HG03039 (cell line): ENCODE data around the gene TMEM267.
"Not testable (repeated sequence)": the region's sequence is repeated elsewhere in the genome, so short reads cannot be mapped to it uniquely, and the experiment has no call there.

Source experiments
- ATAC-seq: cut with Tn5 transposase; IDR thresholded peaks from one replicate; pipeline ENCODE4 v1.9.1; 2021; ENCODE audit warnings: mild to moderate bottlenecking, moderate library complexity; ENCODE audit not compliant: unreplicated experiment

TMEM267 gene

GRCh38 chr5:43461066-43461465, 22.6 kb downstream of the TMEM267 start:
- no peak for ATAC-seq

- ATAC-seq = no peak
Observed at GRCh38 chr5:43456556-43456955, 27.1 kb downstream of the TMEM267 start.

GRCh38 chr5:43441575-43441974, 42.1 kb downstream of the TMEM267 start:
- ATAC-seq = not testable (repeated sequence)

- ATAC-seq = no peak
Observed at GRCh38 chr5:43437062-43437660, 46.5 kb downstream of the TMEM267 start.

GRCh38 chr5:43433382-43433781, 50.3 kb downstream of the TMEM267 start:
- ATAC-seq = no peak

GRCh38 chr5:43432486-43433375, 50.9 kb downstream of the TMEM267 start:
- no peak for ATAC-seq

- no peak for ATAC-seq
Observed at GRCh38 chr5:43429706-43430105, 54.0 kb downstream of the TMEM267 start.

GRCh38 chr5:43429016-43429415, 54.6 kb downstream of the TMEM267 start:
- no peak for ATAC-seq

GRCh38 chr5:43427306-43427705, 56.4 kb downstream of the TMEM267 start:
- ATAC-seq = no peak

GRCh38 chr5:43425983-43426382, 57.7 kb downstream of the TMEM267 start:
- ATAC-seq = no peak

- ATAC-seq = not testable (repeated sequence)
Observed at GRCh38 chr5:43423086-43423485, 60.6 kb downstream of the TMEM267 start.

- ATAC-seq = no peak
Observed at GRCh38 chr5:43422143-43422542, 61.5 kb downstream of the TMEM267 start.

- no peak for ATAC-seq
Observed at GRCh38 chr5:43421450-43422133, 62.1 kb downstream of the TMEM267 start.

GRCh38 chr5:43420241-43420640, 63.4 kb downstream of the TMEM267 start:
- ATAC-seq = no peak

- no peak for ATAC-seq
Observed at GRCh38 chr5:43418561-43418960, 65.1 kb downstream of the TMEM267 start.

- ATAC-seq = no peak
Observed at GRCh38 chr5:43416803-43417394, 66.8 kb downstream of the TMEM267 start.

- ATAC-seq = no peak
Observed at GRCh38 chr5:43415935-43416802, 67.5 kb downstream of the TMEM267 start.

- no peak for ATAC-seq
Observed at GRCh38 chr5:43413966-43414365, 69.7 kb downstream of the TMEM267 start.

- no peak for ATAC-seq
Observed at GRCh38 chr5:43412644-43413043, 71.0 kb downstream of the TMEM267 start.

- no peak for ATAC-seq
Observed at GRCh38 chr5:43412156-43412555, 71.5 kb downstream of the TMEM267 start, which contains the start of gene CCL28. Gene CCL28 (minus strand): TSS chr5:43412391. CDS start chr5:43412316, 75 bp downstream.
